ENCODE data around the gene CHD9NB. TPM values are rescaled to one million over a fixed set of nuclear protein-coding genes. Genes with fewer than 3 reads are reported as not detected.

Gene CHD9NB
- total and polyA plus RNA-seq, 10 of the 15 experiments (the other 5 are each of a cell fraction or from before 2014, with no cell fraction given) = 0.14 to 1.6 (median 0.73) TPM

DNA sequence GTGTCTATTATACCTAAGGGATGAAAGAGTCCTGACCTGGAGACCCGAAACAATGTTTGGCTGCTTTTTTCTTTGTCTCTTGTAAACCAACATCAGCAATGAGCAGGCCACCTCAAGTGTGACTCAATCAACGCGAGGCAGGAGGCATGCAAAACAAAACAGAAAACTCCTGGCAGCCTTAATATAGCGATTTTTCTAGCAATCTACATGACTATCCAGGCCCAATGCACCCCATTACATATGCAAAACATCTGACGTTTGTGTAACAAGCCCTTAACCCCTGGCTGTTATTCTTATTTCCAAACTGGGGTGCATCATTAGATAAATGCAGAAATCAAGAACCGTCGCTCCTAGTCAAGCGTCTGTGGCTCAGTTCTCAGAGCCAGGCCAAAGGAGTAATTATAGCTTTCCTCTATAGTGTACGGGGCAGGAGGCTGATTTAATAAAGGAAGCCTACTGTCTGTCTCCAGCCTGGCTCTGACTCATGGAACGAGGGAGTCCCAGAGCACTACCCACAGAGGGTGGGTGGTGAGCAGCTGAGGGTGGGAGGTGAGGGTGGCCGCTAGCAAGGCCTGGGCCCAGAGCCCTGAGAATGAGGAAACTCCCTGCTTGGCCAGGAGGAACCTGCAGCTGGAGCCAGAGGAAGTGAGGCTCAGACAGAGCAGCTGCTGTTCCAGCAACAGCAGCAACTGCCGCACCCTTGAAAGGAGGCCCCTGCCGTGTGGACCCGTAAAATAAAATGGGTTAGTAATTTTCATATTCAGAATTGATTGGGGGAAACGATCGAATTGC, 46.0 kb upstream of the CHD9NB start (continued):
- TF ChIP-seq NKRF (conservative IDR thresholded peaks at IDR 0.05) (no peak; the same call in none of the 2 replicates), CREM (IDR thresholded peaks at IDR 0.05; ENCODE audit: low read depth) (no peak)
- TF ChIP-seq, protein P1, sequence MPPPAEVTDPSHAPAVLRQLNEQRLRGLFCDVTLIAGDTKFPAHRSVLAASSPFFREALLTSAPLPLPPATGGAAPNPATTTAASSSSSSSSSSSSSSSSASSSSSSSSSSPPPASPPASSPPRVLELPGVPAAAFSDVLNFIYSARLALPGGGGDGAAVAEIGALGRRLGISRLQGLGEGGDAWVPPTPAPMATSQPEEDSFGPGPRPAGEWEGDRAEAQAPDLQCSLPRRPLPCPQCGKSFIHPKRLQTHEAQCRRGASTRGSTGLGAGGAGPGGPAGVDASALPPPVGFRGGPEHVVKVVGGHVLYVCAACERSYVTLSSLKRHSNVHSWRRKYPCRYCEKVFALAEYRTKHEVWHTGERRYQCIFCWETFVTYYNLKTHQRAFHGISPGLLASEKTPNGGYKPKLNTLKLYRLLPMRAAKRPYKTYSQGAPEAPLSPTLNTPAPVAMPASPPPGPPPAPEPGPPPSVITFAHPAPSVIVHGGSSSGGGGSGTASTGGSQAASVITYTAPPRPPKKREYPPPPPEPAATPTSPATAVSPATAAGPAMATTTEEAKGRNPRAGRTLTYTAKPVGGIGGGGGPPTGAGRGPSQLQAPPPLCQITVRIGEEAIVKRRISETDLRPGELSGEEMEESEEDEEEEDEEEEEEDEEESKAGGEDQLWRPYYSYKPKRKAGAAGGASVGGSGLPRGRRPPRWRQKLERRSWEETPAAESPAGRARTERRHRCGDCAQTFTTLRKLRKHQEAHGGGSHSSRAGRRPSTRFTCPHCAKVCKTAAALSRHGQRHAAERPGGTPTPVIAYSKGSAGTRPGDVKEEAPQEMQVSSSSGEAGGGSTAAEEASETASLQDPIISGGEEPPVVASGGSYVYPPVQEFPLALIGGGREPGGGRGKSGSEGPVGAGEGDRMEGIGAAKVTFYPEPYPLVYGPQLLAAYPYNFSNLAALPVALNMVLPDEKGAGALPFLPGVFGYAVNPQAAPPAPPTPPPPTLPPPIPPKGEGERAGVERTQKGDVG (CRISPR knock-in tag; IDR thresholded peaks at IDR 0.05) = no peak
- TF ChIP-seq, protein P2, sequence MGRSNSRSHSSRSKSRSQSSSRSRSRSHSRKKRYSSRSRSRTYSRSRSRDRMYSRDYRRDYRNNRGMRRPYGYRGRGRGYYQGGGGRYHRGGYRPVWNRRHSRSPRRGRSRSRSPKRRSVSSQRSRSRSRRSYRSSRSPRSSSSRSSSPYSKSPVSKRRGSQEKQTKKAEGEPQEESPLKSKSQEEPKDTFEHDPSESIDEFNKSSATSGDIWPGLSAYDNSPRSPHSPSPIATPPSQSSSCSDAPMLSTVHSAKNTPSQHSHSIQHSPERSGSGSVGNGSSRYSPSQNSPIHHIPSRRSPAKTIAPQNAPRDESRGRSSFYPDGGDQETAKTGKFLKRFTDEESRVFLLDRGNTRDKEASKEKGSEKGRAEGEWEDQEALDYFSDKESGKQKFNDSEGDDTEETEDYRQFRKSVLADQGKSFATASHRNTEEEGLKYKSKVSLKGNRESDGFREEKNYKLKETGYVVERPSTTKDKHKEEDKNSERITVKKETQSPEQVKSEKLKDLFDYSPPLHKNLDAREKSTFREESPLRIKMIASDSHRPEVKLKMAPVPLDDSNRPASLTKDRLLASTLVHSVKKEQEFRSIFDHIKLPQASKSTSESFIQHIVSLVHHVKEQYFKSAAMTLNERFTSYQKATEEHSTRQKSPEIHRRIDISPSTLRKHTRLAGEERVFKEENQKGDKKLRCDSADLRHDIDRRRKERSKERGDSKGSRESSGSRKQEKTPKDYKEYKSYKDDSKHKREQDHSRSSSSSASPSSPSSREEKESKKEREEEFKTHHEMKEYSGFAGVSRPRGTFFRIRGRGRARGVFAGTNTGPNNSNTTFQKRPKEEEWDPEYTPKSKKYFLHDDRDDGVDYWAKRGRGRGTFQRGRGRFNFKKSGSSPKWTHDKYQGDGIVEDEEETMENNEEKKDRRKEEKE (IDR thresholded peaks at IDR 0.05) = no peak

Data from GM12878 (cell line).